Breast epithelium (tissue), 4 donors: ENCODE data around the gene UNKL. TPM values are rescaled to one million over a fixed set of nuclear protein-coding genes. Genes with fewer than 3 reads are reported as not detected.

Experiments
- DNase-seq, 2 donors: peaks; one replicate each; pipeline ENCODE4 v3.0.0-alpha.2; 2019; ENCODE audit warnings: low spot score in 2 of 2
- H3K27ac ChIP-seq, 2 donors: fragments of 200-600 bp; sonication (generic) in 1 of 2; one replicate each; pipeline ENCODE4 v1.5.1; 2016 to 2019; ENCODE audit warnings: mild to moderate bottlenecking in 1 of 2
- H3K27me3 ChIP-seq, 2 donors: fragments of 200-600 bp; sonication (generic) in 1 of 2; one replicate each; pipeline versions ENCODE4 v1.5.1 to v1.6.0; 2017 to 2019; ENCODE audit warnings: control low read depth in 1 of 2, mild to moderate bottlenecking in 1 of 2
- H3K36me3 ChIP-seq: fragments of 200-600 bp; one replicate; pipeline ENCODE4 v1.5.1; 2019
- H3K4me1 ChIP-seq, 2 donors: fragments of 200-600 bp; sonication (generic); one replicate each; pipeline ENCODE4 v1.5.1; 2016 to 2019; ENCODE audit warnings: control low read depth in 1 of 2
- H3K4me3 ChIP-seq, 3 donors: fragments of 200-600 bp; sonication (generic); 1 replicate in 2 of 3; 2 replicates in 1 of 3; pipeline ENCODE4 v1.5.1; 2016 to 2019; ENCODE audit warnings: mild to moderate bottlenecking in 3 of 3, moderate library complexity in 2 of 3
- H3K9me3 ChIP-seq, 2 donors: fragments of 200-600 bp; sonication (generic) in 1 of 2; one replicate each; pipeline ENCODE4 v1.5.1; 2016 to 2019; ENCODE audit warnings: control low read depth in 1 of 2
- CTCF ChIP-seq, 3 donors: fragments of 450-650 bp; IDR thresholded peaks; one replicate each; pipeline ENCODE4 v1.5.1; 2016 to 2017; ENCODE audit warnings: antibody characterized with exemption in 3 of 3, mild to moderate bottlenecking in 3 of 3, moderate library complexity in 3 of 3
- POLR2A ChIP-seq: fragments of 450-650 bp; IDR thresholded peaks from one replicate; pipeline ENCODE4 v1.6.1; 2016; ENCODE audit warnings: antibody characterized with exemption, mild to moderate bottlenecking, moderate library complexity
- POLR2AphosphoS5 ChIP-seq, 3 donors: sonication (generic); formaldehyde crosslinking; IDR thresholded peaks; one replicate each; pipeline ENCODE4 v1.6.1; 2017; ENCODE audit warnings: antibody characterized with exemption in 3 of 3
- intact Hi-C: fragments of 100-400 bp; cut with DNase I; formaldehyde crosslinking; loops from one replicate; pipeline ENCODE4 v1.15.1; 2023; ENCODE audit warnings: low total_unique reads
- total RNA-seq, 3 donors: library from RNA; depleted of rRNA; stranded (reverse); fragments of >200 nt; gene quantifications; one replicate each; pipeline ENCODE4 v1.1.0, GENCODE V29; 2016

The UNKL gene
- total RNA-seq, 3 donors from 2014 or later = 18.6 to 28.5 (median 27.5) TPM

- no peaks in the 10 kb centered on the region for H3K9me3 ChIP-seq
- no peak for TF ChIP-seq POLR2AphosphoS5 (IDR thresholded peaks at IDR 0.05)
- TF ChIP-seq CTCF (IDR thresholded peaks at IDR 0.05) = no peak
- TF ChIP-seq POLR2A = no peak
- H3K27ac ChIP-seq = no peak overlapping the region
- intact Hi-C loops = loop anchor here (10.0 kb wide), 1 partner anchor 385 kb away; no protein-coding TSS in a partner anchor
- no peak for DNase-seq
- H3K27me3 ChIP-seq = no peaks in the 10 kb centered on the region
- peaks cover 8% of the 10 kb centered on the region for H3K36me3 ChIP-seq
- no peaks in the 10 kb centered on the region for H3K4me1 ChIP-seq
- H3K4me3 ChIP-seq = no peak overlapping the region
These were observed 35.7 kb upstream of the UNKL start for GRCh38 chr16:1450218-1450617.

- Histone ChIP-seq H3K4me1 (no peaks in the 10 kb centered on the region), H3K9me3 (no peaks in the 10 kb centered on the region), H3K27me3 (no peaks in the 10 kb centered on the region), H3K36me3 (peaks cover 8% of the 10 kb centered on the region), H3K4me3 (no peak overlapping the region), H3K27ac (no peak overlapping the region)
- TF ChIP-seq POLR2A (no peak), CTCF (IDR thresholded peaks at IDR 0.05) (no peak), POLR2AphosphoS5 (IDR thresholded peaks at IDR 0.05) (no peak)
- no peak for DNase-seq
- intact Hi-C loops = no loop called here
These were observed 34.8 kb upstream of the UNKL start for GRCh38 chr16:1449201-1449788.

- intact Hi-C loops = no loop called here
- peaks cover 8% of the 10 kb centered on the region for H3K36me3 ChIP-seq
- no peak overlapping the region for H3K27ac ChIP-seq
- H3K9me3 ChIP-seq = no peaks in the 10 kb centered on the region
- no peak overlapping the region for H3K4me3 ChIP-seq
- no peak for DNase-seq
- H3K4me1 ChIP-seq = no peaks in the 10 kb centered on the region
- no peaks in the 10 kb centered on the region for H3K27me3 ChIP-seq
- no peak for TF ChIP-seq CTCF (IDR thresholded peaks at IDR 0.05)
- TF ChIP-seq POLR2A = no peak
- no peak for TF ChIP-seq POLR2AphosphoS5 (IDR thresholded peaks at IDR 0.05)
These were observed 34.1 kb upstream of the UNKL start for GRCh38 chr16:1448536-1449116.

GRCh38 chr16:1447965-1448364 lies 33.5 kb upstream of the UNKL start:
- TF ChIP-seq POLR2AphosphoS5 (IDR thresholded peaks at IDR 0.05) (no peak), POLR2A (no peak), CTCF (IDR thresholded peaks at IDR 0.05) (no peak)
- Histone ChIP-seq H3K9me3 (no peaks in the 10 kb centered on the region), H3K36me3 (peaks cover 4% of the 10 kb centered on the region), H3K27ac (no peak overlapping the region), H3K4me3 (no peak overlapping the region), H3K4me1 (no peaks in the 10 kb centered on the region), H3K27me3 (no peaks in the 10 kb centered on the region)
- no peak for DNase-seq
- intact Hi-C loops = no loop called here

GRCh38 chr16:1446296-1447080 lies 32.0 kb upstream of the UNKL start:
- H3K36me3 ChIP-seq = no peaks in the 10 kb centered on the region
- no peak overlapping the region for H3K4me3 ChIP-seq
- intact Hi-C loops = no loop called here
- no peaks in the 10 kb centered on the region for H3K4me1 ChIP-seq
- H3K9me3 ChIP-seq = no peaks in the 10 kb centered on the region
- no peak overlapping the region for H3K27ac ChIP-seq
- DNase-seq = no peak
- H3K27me3 ChIP-seq = no peaks in the 10 kb centered on the region
- TF ChIP-seq POLR2A (no peak), CTCF (IDR thresholded peaks at IDR 0.05) (no peak), POLR2AphosphoS5 (IDR thresholded peaks at IDR 0.05) (no peak)
